ENCODE results near the gene FANCF. TPM values are rescaled to one million over a fixed set of nuclear protein-coding genes. Genes with fewer than 3 reads are reported as not detected.

The FANCF gene
- total and polyA plus RNA-seq, 8 donors = 8.7 to 15.1 (median 13.8) TPM

DNA sequence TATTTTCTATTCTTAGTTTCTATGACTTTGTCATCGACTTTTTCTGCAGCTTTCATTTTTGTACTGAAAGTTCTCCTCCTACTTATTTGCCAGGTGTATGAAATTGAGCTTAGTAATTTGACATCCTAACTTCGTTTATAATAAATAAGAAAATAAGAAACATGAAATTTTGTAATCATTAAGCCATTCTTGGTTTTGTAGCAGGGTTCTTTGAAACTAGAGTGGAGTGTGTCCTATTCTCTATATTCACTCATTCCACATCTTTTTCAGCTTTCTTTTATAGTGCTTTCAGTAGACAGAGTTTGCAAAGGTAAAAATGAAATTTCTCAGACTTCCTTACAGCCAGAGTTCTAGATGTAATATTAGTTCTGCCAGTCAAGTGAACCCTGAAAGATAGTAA is 47.8 kb downstream of the FANCF start:
- no peaks in the 10 kb centered on the region for H3K9me3 ChIP-seq
- H3K4me3 ChIP-seq = no peak overlapping the region
- no peaks in the 10 kb centered on the region for H3K27me3 ChIP-seq
- H3K4me1 ChIP-seq = no peaks in the 10 kb centered on the region
- TF ChIP-seq CTCF (IDR thresholded peaks at IDR 0.05) = no peak
- intact Hi-C loops (cut with DNase I) = no loop called here
- H3K36me3 ChIP-seq = no peaks in the 10 kb centered on the region
- ATAC-seq = no peak
- no peak for DNase-seq
- H3K27ac ChIP-seq = no peak overlapping the region

Other genes starting within 250 kb of the FANCF start
- 1 to 10 TPM in 1 of 2 donors, under 1 TPM in 1; 0.96 to 2.1 TPM for gene GAS2, start 40.8 kb upstream of the FANCF start, total RNA-seq
- gene GAS2, start 40.8 kb upstream of the FANCF start, polyA plus RNA-seq (ENCODE audit: insufficient read length in 6 of 6) = 10 to 100 TPM in 3 of 6 donors, 1 to 10 TPM in 3; 9.4 to 12.0 (median 10.0) TPM
- 10 to 100 TPM; 18.9 to 30.1 TPM for gene SVIP, start 204.0 kb upstream of the FANCF start, total RNA-seq
- 10 to 100 TPM; 25.5 to 35.6 (median 33.2) TPM for gene SVIP, start 204.0 kb upstream of the FANCF start, polyA plus RNA-seq (ENCODE audit: insufficient read length in 6 of 6)
- not detected for gene CCDC179, start 234.7 kb upstream of the FANCF start, total RNA-seq
- gene CCDC179, start 234.7 kb upstream of the FANCF start, polyA plus RNA-seq (ENCODE audit: insufficient read length in 6 of 6) = not detected

All from left lung (tissue), 10 donors.